HEK293 (cell line): ENCODE measurements around the gene PDIA5.

Source experiments
- CTCF ChIA-PET: fragments of 350-600 bp; formaldehyde crosslinking; extraction: SDS; loops from one replicate; lab custom pipeline; 2021; ENCODE audit warnings: antibody characterized with exemption; lab: Yijun Ruan, JAX
- POLR2A ChIA-PET: fragments of 300-600 bp; formaldehyde crosslinking; extraction: SDS; loops from one replicate; lab custom pipeline; 2020; ENCODE audit warnings: antibody characterized with exemption, inconsistent platforms; lab: Yijun Ruan, JAX
- H3K27ac ChIP-seq: fragments of 200-500 bp; sonication (Bioruptor generic); 2 replicates; pipeline ENCODE4 v1.5.1; 2014; ENCODE audit warnings: low read depth, low read length, control low read depth, inconsistent platforms; ENCODE audit errors: extremely low read depth
- H3K36me3 ChIP-seq, 2 experiments: fragments of 200-500 bp in 1 of 2; sonication (Bioruptor generic) in 1 of 2; 1 replicate in 1 of 2; 2 replicates in 1 of 2; pipeline ENCODE4 v1.5.1; 2014 to 2017; ENCODE audit warnings: inconsistent platforms in 2 of 2, low read length in 2 of 2; ENCODE audit not compliant: control insufficient read depth in 2 of 2, insufficient read depth in 1 of 2
- H3K4me1 ChIP-seq: fragments of 200-500 bp; sonication (Bioruptor generic); 2 replicates; pipeline ENCODE4 v1.5.1; 2014; ENCODE audit warnings: mild to moderate bottlenecking, low read length, inconsistent platforms; ENCODE audit not compliant: control insufficient read depth, insufficient read depth
- H3K4me3 ChIP-seq: 2 replicates; pipeline ENCODE4 v1.5.1; 2011; ENCODE audit warnings: low read depth, mild to moderate bottlenecking, control low read depth, low read length, moderate library complexity
- H3K9me3 ChIP-seq: fragments of 200-500 bp; sonication (Bioruptor generic); 2 replicates; pipeline ENCODE4 v1.5.1; 2014; ENCODE audit warnings: low read depth, low read length, inconsistent platforms; ENCODE audit not compliant: control insufficient read depth, insufficient read depth
- REPIN1 ChIP-seq: fragments of 450-650 bp; formaldehyde crosslinking; IDR thresholded peaks from 2 replicates; pipeline ENCODE4 v1.5.1; 2017; ENCODE audit warnings: missing biosample characterization, missing genetic modification characterization, low read depth
- WT1 ChIP-seq: fragments of 450-650 bp; formaldehyde crosslinking; IDR thresholded peaks from 2 replicates; pipeline ENCODE4 v1.5.1; 2016; ENCODE audit warnings: missing biosample characterization, missing genetic modification characterization
- ZBTB20 ChIP-seq: fragments of 450-650 bp; formaldehyde crosslinking; IDR thresholded peaks from 2 replicates; pipeline ENCODE4 v1.5.1; 2016; ENCODE audit warnings: missing biosample characterization, missing genetic modification characterization
- ZBTB8A ChIP-seq: fragments of 450-650 bp; formaldehyde crosslinking; IDR thresholded peaks from 2 replicates; pipeline ENCODE4 v1.5.1; 2016; ENCODE audit warnings: missing biosample characterization, missing genetic modification characterization
- ZFHX2 ChIP-seq: fragments of 450-650 bp; formaldehyde crosslinking; conservative IDR thresholded peaks from 2 replicates; pipeline ENCODE4 v1.5.1; 2016; ENCODE audit warnings: missing biosample characterization, missing genetic modification characterization
- ZFP41 ChIP-seq: fragments of 450-650 bp; formaldehyde crosslinking; IDR thresholded peaks from 2 replicates; pipeline ENCODE4 v1.5.1; 2016; ENCODE audit warnings: missing biosample characterization, missing genetic modification characterization, borderline replicate concordance
- ZNF155 ChIP-seq: fragments of 450-650 bp; formaldehyde crosslinking; IDR thresholded peaks from 2 replicates; pipeline ENCODE4 v1.5.1; 2016; ENCODE audit warnings: missing biosample characterization, missing genetic modification characterization
- ZNF169 ChIP-seq: fragments of 450-650 bp; formaldehyde crosslinking; IDR thresholded peaks from 2 replicates; pipeline ENCODE4 v1.5.1; 2016; ENCODE audit warnings: missing biosample characterization, missing genetic modification characterization
- ZNF175 ChIP-seq: fragments of 450-650 bp; formaldehyde crosslinking; IDR thresholded peaks from 2 replicates; pipeline ENCODE4 v1.5.1; 2016; ENCODE audit warnings: missing biosample characterization, missing genetic modification characterization
- ZNF221 ChIP-seq: fragments of 450-650 bp; formaldehyde crosslinking; IDR thresholded peaks from 2 replicates; pipeline ENCODE4 v1.5.1; 2017; ENCODE audit warnings: missing biosample characterization, missing genetic modification characterization, borderline replicate concordance
- ZNF248 ChIP-seq: fragments of 450-650 bp; formaldehyde crosslinking; IDR thresholded peaks from 2 replicates; pipeline ENCODE4 v1.5.1; 2017; ENCODE audit warnings: missing biosample characterization, missing genetic modification characterization
- ZNF266 ChIP-seq: fragments of 450-650 bp; formaldehyde crosslinking; IDR thresholded peaks from 2 replicates; pipeline ENCODE4 v1.5.1; 2016; ENCODE audit warnings: missing biosample characterization, missing genetic modification characterization, low read depth
- ZNF335 ChIP-seq: fragments of 450-650 bp; formaldehyde crosslinking; conservative IDR thresholded peaks from 2 replicates; pipeline ENCODE4 v1.5.1; 2016; ENCODE audit warnings: missing biosample characterization, missing genetic modification characterization
- ZNF341 ChIP-seq: fragments of 450-650 bp; formaldehyde crosslinking; IDR thresholded peaks from 2 replicates; pipeline ENCODE4; 2016; ENCODE audit warnings: low read depth, missing biosample characterization, missing genetic modification characterization
- ZNF423 ChIP-seq: fragments of 450-650 bp; formaldehyde crosslinking; IDR thresholded peaks from 2 replicates; pipeline ENCODE4 v1.5.1; 2016; ENCODE audit warnings: missing biosample characterization, missing genetic modification characterization
- ZNF600 ChIP-seq: fragments of 450-650 bp; formaldehyde crosslinking; IDR thresholded peaks from 2 replicates; pipeline ENCODE4 v1.5.1; 2016; ENCODE audit warnings: missing biosample characterization, missing genetic modification characterization
- ZNF610 ChIP-seq: fragments of 450-650 bp; formaldehyde crosslinking; IDR thresholded peaks from 2 replicates; pipeline ENCODE4 v1.5.1; 2016; ENCODE audit warnings: missing biosample characterization, missing genetic modification characterization, borderline replicate concordance
- ZNF777 ChIP-seq: fragments of 450-650 bp; formaldehyde crosslinking; IDR thresholded peaks from 2 replicates; pipeline ENCODE4 v1.5.1; 2017; ENCODE audit warnings: missing biosample characterization, missing genetic modification characterization, borderline replicate concordance
- ZNF792 ChIP-seq: fragments of 450-650 bp; formaldehyde crosslinking; IDR thresholded peaks from 2 replicates; pipeline ENCODE4 v1.5.1; 2016; ENCODE audit warnings: missing biosample characterization, missing genetic modification characterization
- ZSCAN23 ChIP-seq: fragments of 450-650 bp; formaldehyde crosslinking; IDR thresholded peaks from 2 replicates; pipeline ENCODE4 v1.5.1; 2016; ENCODE audit warnings: missing biosample characterization, missing genetic modification characterization
- TF ChIP-seq, protein P1 (sequence below): fragments of 450-650 bp; formaldehyde crosslinking; IDR thresholded peaks from 2 replicates; pipeline ENCODE4 v1.5.1; 2016; ENCODE audit warnings: missing biosample characterization, missing genetic modification characterization, low read depth
- TF ChIP-seq, protein P2 (sequence below): fragments of 450-650 bp; formaldehyde crosslinking; IDR thresholded peaks from 2 replicates; pipeline ENCODE4 v1.5.1; 2017; ENCODE audit warnings: missing biosample characterization, mild to moderate bottlenecking, missing genetic modification characterization, moderate library complexity
- TF ChIP-seq, protein P3 (sequence below): fragments of 450-650 bp; formaldehyde crosslinking; IDR thresholded peaks from 2 replicates; pipeline ENCODE4 v1.5.1; 2017; ENCODE audit warnings: missing biosample characterization, missing genetic modification characterization
- TF ChIP-seq, protein P4 (sequence below): fragments of 450-650 bp; IDR thresholded peaks from 2 replicates; pipeline ENCODE4 v1.5.1; 2018; ENCODE audit warnings: missing biosample characterization, mild to moderate bottlenecking, missing genetic modification characterization

The PDIA5 gene

DNA sequence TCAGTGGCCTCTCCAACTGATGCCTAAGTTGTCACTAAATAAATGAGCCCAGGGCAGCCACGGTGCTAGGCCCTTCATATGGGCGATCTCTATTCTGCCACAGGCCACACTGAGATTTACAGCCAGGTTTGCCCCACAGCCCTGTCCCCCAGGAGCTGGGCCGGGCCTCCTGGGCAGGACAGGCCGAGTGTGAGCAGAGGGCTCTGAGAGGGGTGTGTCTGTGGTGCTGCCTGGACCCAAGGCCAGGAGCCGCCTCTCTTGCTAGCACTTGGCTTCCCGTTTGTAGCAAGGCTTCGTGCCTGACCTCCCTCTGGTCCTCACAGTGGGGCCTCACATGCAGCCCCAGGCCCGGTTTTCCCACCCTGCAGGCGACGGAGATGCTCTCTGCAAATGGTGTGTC is 67.8 kb downstream of the PDIA5 start:
- TF ChIP-seq ZNF266 (tag by site-specific recombination) (no peak), ZNF335 (tag by site-specific recombination) (no peak), ZFHX2 (tag by site-specific recombination) (no peak), ZNF155 (tag by site-specific recombination) (no peak)
- TF ChIP-seq, protein P1, sequence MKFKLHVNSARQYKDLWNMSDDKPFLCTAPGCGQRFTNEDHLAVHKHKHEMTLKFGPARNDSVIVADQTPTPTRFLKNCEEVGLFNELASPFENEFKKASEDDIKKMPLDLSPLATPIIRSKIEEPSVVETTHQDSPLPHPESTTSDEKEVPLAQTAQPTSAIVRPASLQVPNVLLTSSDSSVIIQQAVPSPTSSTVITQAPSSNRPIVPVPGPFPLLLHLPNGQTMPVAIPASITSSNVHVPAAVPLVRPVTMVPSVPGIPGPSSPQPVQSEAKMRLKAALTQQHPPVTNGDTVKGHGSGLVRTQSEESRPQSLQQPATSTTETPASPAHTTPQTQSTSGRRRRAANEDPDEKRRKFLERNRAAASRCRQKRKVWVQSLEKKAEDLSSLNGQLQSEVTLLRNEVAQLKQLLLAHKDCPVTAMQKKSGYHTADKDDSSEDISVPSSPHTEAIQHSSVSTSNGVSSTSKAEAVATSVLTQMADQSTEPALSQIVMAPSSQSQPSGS, result no peak
- CTCF ChIA-PET, result interaction anchor here (0.6 kb wide), 1 partner anchor 171 kb away, joined by 3 read pairs; no protein-coding TSS in a partner anchor
- Histone ChIP-seq H3K4me3 (no peak overlapping the region), H3K4me1 (no peaks in the 10 kb centered on the region), H3K27ac (no peak overlapping the region), H3K36me3 (peaks cover 0 to 45% of the 10 kb centered on the region in 2 experiments; a peak in 2 of 3 replicates), H3K9me3 (no peaks in the 10 kb centered on the region)
- POLR2A ChIA-PET, result no interaction called here

DNA sequence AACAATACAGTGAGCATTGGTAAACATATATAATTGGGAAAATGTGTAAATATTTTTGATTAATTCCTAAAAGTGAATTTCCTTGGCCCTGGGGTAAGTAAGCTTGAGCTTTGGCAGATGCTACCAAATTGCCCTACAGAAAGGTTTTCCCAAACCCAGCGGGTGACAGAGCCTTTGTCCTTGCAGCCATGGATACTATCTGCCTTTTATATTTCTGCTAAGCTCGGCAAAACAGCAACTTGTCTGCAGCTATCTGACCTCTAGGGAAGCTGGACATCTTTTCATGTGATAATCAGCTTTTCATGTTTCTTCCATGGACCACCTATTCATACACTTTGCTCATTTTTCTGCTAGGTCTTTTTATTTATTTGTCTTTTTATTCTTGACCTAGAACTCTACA is 70.2 kb downstream of the PDIA5 start:
- CTCF ChIA-PET, result no interaction called here
- Histone ChIP-seq H3K36me3 (peaks cover 0 to 39% of the 10 kb centered on the region in 2 experiments; a peak in 2 of 3 replicates), H3K4me1 (no peaks in the 10 kb centered on the region), H3K9me3 (no peaks in the 10 kb centered on the region), H3K4me3 (no peak overlapping the region), H3K27ac (no peak overlapping the region)
- TF ChIP-seq ZBTB8A (tag by site-specific recombination), result no peak
- no peak for TF ChIP-seq ZBTB20 (tag by site-specific recombination)
- no peak for TF ChIP-seq ZNF248 (tag by site-specific recombination)
- no peak for TF ChIP-seq ZFP41
- TF ChIP-seq, protein P2, sequence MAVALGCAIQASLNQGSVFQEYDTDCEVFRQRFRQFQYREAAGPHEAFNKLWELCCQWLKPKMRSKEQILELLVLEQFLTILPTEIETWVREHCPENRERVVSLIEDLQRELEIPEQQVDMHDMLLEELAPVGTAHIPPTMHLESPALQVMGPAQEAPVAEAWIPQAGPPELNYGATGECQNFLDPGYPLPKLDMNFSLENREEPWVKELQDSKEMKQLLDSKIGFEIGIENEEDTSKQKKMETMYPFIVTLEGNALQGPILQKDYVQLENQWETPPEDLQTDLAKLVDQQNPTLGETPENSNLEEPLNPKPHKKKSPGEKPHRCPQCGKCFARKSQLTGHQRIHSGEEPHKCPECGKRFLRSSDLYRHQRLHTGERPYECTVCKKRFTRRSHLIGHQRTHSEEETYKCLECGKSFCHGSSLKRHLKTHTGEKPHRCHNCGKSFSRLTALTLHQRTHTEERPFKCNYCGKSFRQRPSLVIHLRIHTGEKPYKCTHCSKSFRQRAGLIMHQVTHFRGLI (tag by site-specific recombination), result no peak
- TF ChIP-seq ZNF792, result no peak
- TF ChIP-seq REPIN1 (tag by site-specific recombination), result no peak
- TF ChIP-seq ZNF423 (tag by site-specific recombination), result no peak
- no peak for TF ChIP-seq ZNF266 (tag by site-specific recombination)
- TF ChIP-seq ZNF169, result no peak
- POLR2A ChIA-PET, result no interaction called here

DNA sequence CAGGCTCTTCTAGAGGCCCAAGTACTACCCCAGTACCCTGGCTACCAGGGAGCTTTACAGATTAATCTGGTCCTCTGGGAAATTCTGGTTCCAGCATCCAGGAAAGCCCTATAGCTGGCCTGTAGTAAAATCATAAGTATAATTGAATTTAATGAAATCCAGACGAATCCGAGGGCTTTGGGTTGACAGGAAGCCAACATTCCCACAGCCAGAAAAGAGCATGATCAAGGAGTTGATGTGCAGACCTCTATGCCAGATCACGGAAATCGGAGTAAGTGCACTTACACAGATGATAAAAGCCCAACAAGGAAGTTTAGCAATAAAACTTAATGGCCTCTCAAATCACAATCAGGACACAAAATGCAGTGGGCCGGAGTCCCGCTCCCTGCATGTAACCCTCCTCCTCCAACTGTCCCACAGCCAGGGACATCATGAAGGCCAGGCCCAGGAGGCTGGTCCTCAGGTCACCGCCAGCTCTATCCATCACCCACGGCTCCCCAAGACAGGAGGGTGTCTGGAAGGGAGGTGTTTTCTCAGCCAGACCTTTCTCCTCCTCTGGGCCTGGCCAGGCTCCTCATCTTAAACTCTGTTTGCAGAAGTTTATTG is 72.1 kb downstream of the PDIA5 start:
- peaks cover 4% of the 10 kb centered on the region; the same call in 1 of the 2 replicates for H3K4me1 ChIP-seq
- H3K4me3 ChIP-seq, result no peak overlapping the region
- ChIA-PET POLR2A (no interaction called here), CTCF (no interaction called here)
- no peaks in the 10 kb centered on the region for H3K9me3 ChIP-seq
- no peak overlapping the region for H3K27ac ChIP-seq
- H3K36me3 ChIP-seq, result peaks cover 0 to 25% of the 10 kb centered on the region in 2 experiments; a peak in 2 of 3 replicates
- TF ChIP-seq ZNF610 (tag by site-specific recombination) (no peak), WT1 (no peak), ZSCAN23 (tag by site-specific recombination) (no peak), ZNF777 (tag by site-specific recombination) (no peak), ZNF221 (tag by site-specific recombination) (no peak), ZNF175 (tag by site-specific recombination) (no peak), ZNF600 (0 out of 2 replicates have a peak, but pooled peaks have one; percentile 18), ZNF341 (tag by site-specific recombination) (no peak)
- TF ChIP-seq, protein P3, sequence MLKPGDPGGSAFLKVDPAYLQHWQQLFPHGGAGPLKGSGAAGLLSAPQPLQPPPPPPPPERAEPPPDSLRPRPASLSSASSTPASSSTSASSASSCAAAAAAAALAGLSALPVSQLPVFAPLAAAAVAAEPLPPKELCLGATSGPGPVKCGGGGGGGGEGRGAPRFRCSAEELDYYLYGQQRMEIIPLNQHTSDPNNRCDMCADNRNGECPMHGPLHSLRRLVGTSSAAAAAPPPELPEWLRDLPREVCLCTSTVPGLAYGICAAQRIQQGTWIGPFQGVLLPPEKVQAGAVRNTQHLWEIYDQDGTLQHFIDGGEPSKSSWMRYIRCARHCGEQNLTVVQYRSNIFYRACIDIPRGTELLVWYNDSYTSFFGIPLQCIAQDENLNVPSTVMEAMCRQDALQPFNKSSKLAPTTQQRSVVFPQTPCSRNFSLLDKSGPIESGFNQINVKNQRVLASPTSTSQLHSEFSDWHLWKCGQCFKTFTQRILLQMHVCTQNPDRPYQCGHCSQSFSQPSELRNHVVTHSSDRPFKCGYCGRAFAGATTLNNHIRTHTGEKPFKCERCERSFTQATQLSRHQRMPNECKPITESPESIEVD (tag by site-specific recombination), result peak; percentile 43
- TF ChIP-seq, protein P1, result no peak
- TF ChIP-seq, protein P4, sequence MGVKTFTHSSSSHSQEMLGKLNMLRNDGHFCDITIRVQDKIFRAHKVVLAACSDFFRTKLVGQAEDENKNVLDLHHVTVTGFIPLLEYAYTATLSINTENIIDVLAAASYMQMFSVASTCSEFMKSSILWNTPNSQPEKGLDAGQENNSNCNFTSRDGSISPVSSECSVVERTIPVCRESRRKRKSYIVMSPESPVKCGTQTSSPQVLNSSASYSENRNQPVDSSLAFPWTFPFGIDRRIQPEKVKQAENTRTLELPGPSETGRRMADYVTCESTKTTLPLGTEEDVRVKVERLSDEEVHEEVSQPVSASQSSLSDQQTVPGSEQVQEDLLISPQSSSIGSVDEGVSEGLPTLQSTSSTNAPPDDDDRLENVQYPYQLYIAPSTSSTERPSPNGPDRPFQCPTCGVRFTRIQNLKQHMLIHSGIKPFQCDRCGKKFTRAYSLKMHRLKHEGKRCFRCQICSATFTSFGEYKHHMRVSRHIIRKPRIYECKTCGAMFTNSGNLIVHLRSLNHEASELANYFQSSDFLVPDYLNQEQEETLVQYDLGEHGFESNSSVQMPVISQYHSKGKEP (tag by site-specific recombination), result no peak
